Neural cell (in vitro differentiated cells): ENCODE measurements around the gene RRP1. TPM values are rescaled to one million over a fixed set of nuclear protein-coding genes. Genes with fewer than 3 reads are reported as not detected.

Source experiments
- H2AFZ ChIP-seq: fragments of 200-600, 300-800 bp; sonication (generic), shearing (Covaris generic); 2 replicates; pipeline ENCODE4 v1.6.0; 2014; ENCODE audit warnings: low read depth, mild to moderate bottlenecking, antibody characterized with exemption, low read length, moderate library complexity
- H3F3A ChIP-seq: fragments of 200-600 bp; shearing (Covaris generic); 2 replicates; pipeline ENCODE4 v1.6.1; 2016; ENCODE audit warnings: mild to moderate bottlenecking, moderate library complexity, mixed read lengths, antibody characterized with exemption, low read length; ENCODE audit not compliant: insufficient read depth, poor library complexity, severe bottlenecking
- H3K27ac ChIP-seq: fragments of 200-600, 300-800 bp; sonication (generic), shearing (Covaris generic); 2 replicates; pipeline ENCODE4 v1.5.1; 2014; ENCODE audit warnings: mild to moderate bottlenecking, low read length, moderate library complexity
- H3K27me3 ChIP-seq: fragments of 300-800, 200-600 bp; sonication (generic), shearing (Covaris generic); 2 replicates; pipeline ENCODE4 v1.6.0; 2014; ENCODE audit warnings: mild to moderate bottlenecking, low read depth, low read length, moderate library complexity; ENCODE audit not compliant: insufficient read depth
- H3K36me3 ChIP-seq: fragments of 300-800, 200-600 bp; sonication (generic), shearing (Covaris generic); 2 replicates; pipeline ENCODE4 v1.5.1; 2014; ENCODE audit warnings: mild to moderate bottlenecking, antibody characterized with exemption, low read length, moderate library complexity; ENCODE audit not compliant: insufficient read depth
- H3K4me2 ChIP-seq: fragments of 300-800, 200-600 bp; sonication (generic), shearing (Covaris generic); 2 replicates; pipeline ENCODE4 v1.6.0; 2014; ENCODE audit warnings: mild to moderate bottlenecking, low read length
- H3K4me3 ChIP-seq: fragments of 300-800, 200-600 bp; sonication (generic), shearing (Covaris generic); 2 replicates; pipeline ENCODE4 v1.5.1; 2014; ENCODE audit warnings: mild to moderate bottlenecking, low read length, moderate library complexity
- H3K79me2 ChIP-seq: fragments of 200-600 bp; shearing (Covaris generic); replicated peaks from 2 replicates; pipeline ENCODE4 v1.6.0; 2014; ENCODE audit warnings: mild to moderate bottlenecking, low read length, moderate library complexity; ENCODE audit not compliant: insufficient read depth
- H3K9ac ChIP-seq: fragments of 300-800, 200-600 bp; sonication (generic), shearing (Covaris generic); 2 replicates; pipeline ENCODE4 v1.6.1; 2016; ENCODE audit warnings: mild to moderate bottlenecking, low read length, mixed read lengths
- H3K9me2 ChIP-seq: fragments of 200-600 bp; shearing (Covaris generic); 2 replicates; pipeline ENCODE4 v1.6.1; 2016; ENCODE audit warnings: mild to moderate bottlenecking, low read length, mixed read lengths; ENCODE audit not compliant: insufficient read depth
- H3K9me3 ChIP-seq: fragments of 200-600, 300-800 bp; sonication (generic), shearing (Covaris generic); 2 replicates; pipeline ENCODE4 v1.6.1; 2016; ENCODE audit warnings: mild to moderate bottlenecking, mixed run types, low read length, moderate library complexity, mixed read lengths
- H4K20me1 ChIP-seq: fragments of 200-600 bp; shearing (Covaris generic); 2 replicates; pipeline ENCODE4 v1.6.1; 2016; ENCODE audit warnings: mild to moderate bottlenecking, mixed run types; ENCODE audit not compliant: insufficient read depth
- EP300 ChIP-seq: fragments of 450-650 bp; conservative IDR thresholded peaks from 2 replicates; pipeline ENCODE4 v1.6.1; 2014; ENCODE audit warnings: antibody characterized with exemption, mild to moderate bottlenecking, moderate library complexity; ENCODE audit not compliant: poor library complexity, severe bottlenecking
- EZH2 ChIP-seq: fragments of 200-600, 300-800 bp; shearing (Covaris generic), sonication (generic); IDR thresholded peaks from 2 replicates; pipeline ENCODE4 v1.6.1; 2014; ENCODE audit warnings: antibody characterized with exemption, low read length, borderline replicate concordance, mild to moderate bottlenecking; ENCODE audit not compliant: insufficient read depth, poor library complexity, severe bottlenecking
- MXI1 ChIP-seq: fragments of 450-650 bp; conservative IDR thresholded peaks from 2 replicates; pipeline ENCODE4 v1.6.1; 2014; ENCODE audit warnings: antibody characterized with exemption, mild to moderate bottlenecking; ENCODE audit not compliant: poor library complexity, severe bottlenecking
- POLR2AphosphoS5 ChIP-seq: IDR thresholded peaks from 2 replicates; pipeline ENCODE4 v1.6.1; 2012
- RAD21 ChIP-seq: fragments of 450-650 bp; conservative IDR thresholded peaks from 2 replicates; pipeline ENCODE4 v1.6.1; 2014; ENCODE audit warnings: antibody characterized with exemption, mild to moderate bottlenecking, moderate library complexity
- SMC3 ChIP-seq: fragments of 450-650 bp; conservative IDR thresholded peaks from 2 replicates; pipeline ENCODE4 v1.6.1; 2014; ENCODE audit warnings: antibody characterized with exemption, mild to moderate bottlenecking, moderate library complexity; ENCODE audit not compliant: poor library complexity
- polyA plus RNA-seq: library from polyadenylated mRNA; depleted of rRNA; stranded (reverse); fragments of >200 nt; gene quantifications from 2 replicates; pipeline ENCODE4 v1.2.3, GENCODE V29; 2014
- TF ChIP-seq, protein P1 (sequence below): IDR thresholded peaks from 2 replicates; pipeline ENCODE4 v1.6.1; 2012; ENCODE audit warnings: borderline replicate concordance

RRP1 gene
- polyA plus RNA-seq, 1 donor from 2014 or later: 35.8 TPM

DNA sequence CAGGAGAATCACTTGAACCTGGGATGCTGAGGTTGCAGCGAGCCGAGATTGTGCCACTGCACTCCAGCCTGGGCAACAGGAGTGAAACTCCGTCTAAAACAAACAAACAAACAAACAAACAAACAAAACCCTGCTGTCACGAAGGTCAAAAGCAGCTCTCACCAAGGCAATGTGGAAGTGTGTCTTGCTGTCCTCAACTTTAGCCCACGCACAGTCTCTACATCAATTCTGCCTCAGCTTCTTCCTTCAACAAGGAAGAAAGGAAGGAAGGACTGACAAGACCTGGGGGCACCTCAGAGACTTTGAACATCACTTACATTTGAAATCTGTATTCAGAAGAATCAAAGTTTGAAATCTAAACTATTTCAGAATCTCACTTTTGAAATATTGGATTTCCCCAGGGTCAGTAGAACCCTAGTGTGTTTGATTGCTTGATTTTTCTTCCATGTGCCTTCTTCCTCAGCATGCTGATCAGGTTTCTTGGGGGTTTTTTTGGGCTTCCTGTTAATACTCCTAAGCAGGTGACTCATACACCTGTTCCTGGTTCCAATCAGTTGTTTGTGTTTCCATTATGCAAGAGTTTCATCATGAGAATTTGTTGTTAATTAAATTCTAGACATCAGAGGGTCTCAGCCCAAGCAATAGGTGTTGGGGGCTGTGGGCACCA is 6.8 kb upstream of the RRP1 start:
- no peaks in the 10 kb centered on the region for H3K36me3 ChIP-seq
- H3F3A ChIP-seq: no peaks in the 10 kb centered on the region
- H3K4me2 ChIP-seq: no peak overlapping the region
- TF ChIP-seq EZH2 (no peak), POLR2AphosphoS5 (no peak), SMC3 (no peak)
- H3K9ac ChIP-seq: no peak overlapping the region
- no peaks in the 10 kb centered on the region for H3K79me2 ChIP-seq
- no peaks in the 10 kb centered on the region for H3K9me2 ChIP-seq
- no peaks in the 10 kb centered on the region for H4K20me1 ChIP-seq
- H3K9me3 ChIP-seq: no peaks in the 10 kb centered on the region
- no peak overlapping the region for H2AFZ ChIP-seq
- H3K4me3 ChIP-seq: no peak overlapping the region
- no peaks in the 10 kb centered on the region for H3K27me3 ChIP-seq
- no peak overlapping the region for H3K27ac ChIP-seq

DNA sequence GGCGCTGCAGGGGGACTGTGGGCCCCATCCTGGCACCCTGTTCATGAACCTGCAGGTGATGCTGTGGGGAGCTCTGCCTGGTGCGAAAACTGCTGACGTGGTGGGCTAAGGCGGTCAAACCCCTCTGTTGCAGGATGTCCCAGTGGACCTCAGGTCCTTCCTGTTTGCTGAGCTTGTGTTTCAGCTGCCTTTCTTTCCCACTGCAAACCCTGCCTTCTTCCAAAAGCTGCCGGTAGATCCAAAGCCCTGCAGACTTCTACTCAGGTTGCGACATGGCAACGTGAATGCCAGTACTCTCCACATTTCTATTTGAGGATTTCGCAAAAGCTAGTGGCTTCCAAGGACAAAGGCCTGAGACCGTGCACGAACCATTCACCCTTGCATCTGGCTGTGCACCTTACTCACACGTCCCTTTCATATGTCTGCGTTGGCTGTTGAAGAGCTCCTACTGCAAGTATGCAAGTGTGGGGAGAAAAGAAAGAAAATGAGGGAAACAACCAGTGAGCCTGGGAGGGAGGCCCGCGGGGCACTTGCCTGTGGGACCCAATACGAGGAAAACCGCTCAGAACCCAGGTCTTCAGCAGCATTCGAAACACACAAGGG is 6.2 kb upstream of the RRP1 start:
- no peak overlapping the region for H3K4me3 ChIP-seq
- H3K9me2 ChIP-seq: no peaks in the 10 kb centered on the region
- H4K20me1 ChIP-seq: no peaks in the 10 kb centered on the region
- H3K27ac ChIP-seq: no peak overlapping the region
- no peaks in the 10 kb centered on the region for H3K36me3 ChIP-seq
- TF ChIP-seq POLR2AphosphoS5: no peak
- no peak for TF ChIP-seq RAD21
- TF ChIP-seq EP300: no peak
- TF ChIP-seq EZH2: no peak
- TF ChIP-seq MXI1: no peak
- no peaks in the 10 kb centered on the region for H3K27me3 ChIP-seq
- H3K4me2 ChIP-seq: no peak overlapping the region
- H3F3A ChIP-seq: no peaks in the 10 kb centered on the region
- H3K9ac ChIP-seq: no peak overlapping the region
- no peaks in the 10 kb centered on the region for H3K79me2 ChIP-seq
- no peak overlapping the region for H2AFZ ChIP-seq
- no peaks in the 10 kb centered on the region for H3K9me3 ChIP-seq

DNA sequence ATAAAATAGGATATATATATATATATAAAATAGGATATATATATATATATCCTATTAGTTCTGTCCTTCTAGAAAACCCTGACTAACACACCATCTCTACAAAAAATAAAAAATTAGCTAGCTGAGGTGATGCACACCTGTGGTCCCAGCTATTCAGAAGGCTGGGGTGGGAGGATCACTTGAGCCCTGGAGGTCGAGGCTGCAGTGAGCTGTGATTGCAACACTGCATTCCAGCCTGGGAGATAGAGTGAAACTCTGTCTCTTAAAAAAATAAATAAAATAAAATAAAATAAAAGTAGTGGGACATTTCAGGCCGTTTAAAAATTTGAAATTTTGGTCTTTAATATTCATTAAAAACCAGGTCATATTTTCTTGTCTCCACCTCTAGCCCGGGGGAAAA is 4.2 kb upstream of the RRP1 start:
- Histone ChIP-seq H3K27ac (no peak overlapping the region), H3K27me3 (no peaks in the 10 kb centered on the region), H3K4me2 (no peak overlapping the region), H2AFZ (no peak overlapping the region), H3K4me3 (no peak overlapping the region), H3K79me2 (peaks cover 7% of the 10 kb centered on the region), H3K9ac (no peak overlapping the region), H3K9me3 (no peaks in the 10 kb centered on the region), H3F3A (no peaks in the 10 kb centered on the region), H3K9me2 (no peaks in the 10 kb centered on the region), H3K36me3 (no peaks in the 10 kb centered on the region), H4K20me1 (no peaks in the 10 kb centered on the region)
- TF ChIP-seq EZH2 (no peak), EP300 (no peak), RAD21 (no peak)
- TF ChIP-seq, protein P1, sequence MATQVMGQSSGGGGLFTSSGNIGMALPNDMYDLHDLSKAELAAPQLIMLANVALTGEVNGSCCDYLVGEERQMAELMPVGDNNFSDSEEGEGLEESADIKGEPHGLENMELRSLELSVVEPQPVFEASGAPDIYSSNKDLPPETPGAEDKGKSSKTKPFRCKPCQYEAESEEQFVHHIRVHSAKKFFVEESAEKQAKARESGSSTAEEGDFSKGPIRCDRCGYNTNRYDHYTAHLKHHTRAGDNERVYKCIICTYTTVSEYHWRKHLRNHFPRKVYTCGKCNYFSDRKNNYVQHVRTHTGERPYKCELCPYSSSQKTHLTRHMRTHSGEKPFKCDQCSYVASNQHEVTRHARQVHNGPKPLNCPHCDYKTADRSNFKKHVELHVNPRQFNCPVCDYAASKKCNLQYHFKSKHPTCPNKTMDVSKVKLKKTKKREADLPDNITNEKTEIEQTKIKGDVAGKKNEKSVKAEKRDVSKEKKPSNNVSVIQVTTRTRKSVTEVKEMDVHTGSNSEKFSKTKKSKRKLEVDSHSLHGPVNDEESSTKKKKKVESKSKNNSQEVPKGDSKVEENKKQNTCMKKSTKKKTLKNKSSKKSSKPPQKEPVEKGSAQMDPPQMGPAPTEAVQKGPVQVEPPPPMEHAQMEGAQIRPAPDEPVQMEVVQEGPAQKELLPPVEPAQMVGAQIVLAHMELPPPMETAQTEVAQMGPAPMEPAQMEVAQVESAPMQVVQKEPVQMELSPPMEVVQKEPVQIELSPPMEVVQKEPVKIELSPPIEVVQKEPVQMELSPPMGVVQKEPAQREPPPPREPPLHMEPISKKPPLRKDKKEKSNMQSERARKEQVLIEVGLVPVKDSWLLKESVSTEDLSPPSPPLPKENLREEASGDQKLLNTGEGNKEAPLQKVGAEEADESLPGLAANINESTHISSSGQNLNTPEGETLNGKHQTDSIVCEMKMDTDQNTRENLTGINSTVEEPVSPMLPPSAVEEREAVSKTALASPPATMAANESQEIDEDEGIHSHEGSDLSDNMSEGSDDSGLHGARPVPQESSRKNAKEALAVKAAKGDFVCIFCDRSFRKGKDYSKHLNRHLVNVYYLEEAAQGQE: no peak
